ENCODE measurements around the gene KCNE5. TPM values are rescaled to one million over a fixed set of nuclear protein-coding genes. Genes with fewer than 3 reads are reported as not detected.
"Not testable (repeated sequence)": the region's sequence is repeated elsewhere in the genome, so short reads cannot be mapped to it uniquely, and the experiment has no call there.

KCNE5 gene
- total RNA-seq, 1 experiment from 2014 or later = 0.71 TPM

GRCh38 chrX:109654516-109655109, 29.6 kb upstream of the KCNE5 start:
- Mint-ChIP-seq H3K36me3 (ENCODE audit: insufficient read depth, unreplicated experiment) (peaks cover 6% of the 10 kb centered on the region), H3K27me3 (ENCODE audit: unreplicated experiment) (no peaks in the 10 kb centered on the region), H3K4me1 (ENCODE audit: low read depth, unreplicated experiment) (no peaks in the 10 kb centered on the region), H3K4me3 (ENCODE audit: low read depth, unreplicated experiment) (no peak overlapping the region), H3K9me3 (ENCODE audit: low read depth, unreplicated experiment) (peaks cover 3% of the 10 kb centered on the region), H3K27ac (ENCODE audit: unreplicated experiment) (no peak overlapping the region)
- no peak for TF ChIP-seq CTCF (IDR thresholded peaks at IDR 0.05; ENCODE audit: unreplicated experiment)
- DNase-seq = no peak
- no TSS peak for BruUV-seq (replicated peaks)
- intact Hi-C loops (cut with micrococcal nuclease; ENCODE audit: unreplicated experiment) = no loop called here
- CTCF ChIA-PET = no interaction called here

- intact Hi-C loops (cut with micrococcal nuclease; ENCODE audit: unreplicated experiment); H3K27me3 Mint-ChIP-seq (ENCODE audit: unreplicated experiment); H3K27ac Mint-ChIP-seq (ENCODE audit: unreplicated experiment); H3K4me3 Mint-ChIP-seq (ENCODE audit: low read depth, unreplicated experiment); BruUV-seq (replicated peaks); DNase-seq; H3K9me3 Mint-ChIP-seq (ENCODE audit: low read depth, unreplicated experiment); H3K36me3 Mint-ChIP-seq (ENCODE audit: insufficient read depth, unreplicated experiment); CTCF ChIA-PET; H3K4me1 Mint-ChIP-seq (ENCODE audit: low read depth, unreplicated experiment): not testable (repeated sequence)
These were observed 19.7 kb upstream of the KCNE5 start for GRCh38 chrX:109644671-109645070.

- CTCF ChIA-PET = interaction anchor here (0.8 kb wide), 1 partner anchor 55 kb away, joined by 3 read pairs; no protein-coding TSS in a partner anchor
These were observed 18.7 kb upstream of the KCNE5 start for GRCh38 chrX:109643687-109644086.

GRCh38 chrX:109638158-109638557, 13.2 kb upstream of the KCNE5 start:
- H3K9me3 Mint-ChIP-seq (ENCODE audit: low read depth, unreplicated experiment) = no peaks in the 10 kb centered on the region

More at GRCh38 chrX:109643687-109644086, 18.7 kb upstream of the KCNE5 start:
- no peaks in the 10 kb centered on the region for H3K27me3 Mint-ChIP-seq (ENCODE audit: unreplicated experiment)
- H3K4me3 Mint-ChIP-seq (ENCODE audit: low read depth, unreplicated experiment) = no peak overlapping the region
- TF ChIP-seq CTCF (IDR thresholded peaks at IDR 0.05; ENCODE audit: unreplicated experiment) = no peak
- H3K36me3 Mint-ChIP-seq (ENCODE audit: insufficient read depth, unreplicated experiment) = no peaks in the 10 kb centered on the region
- DNase-seq = no peak
- H3K9me3 Mint-ChIP-seq (ENCODE audit: low read depth, unreplicated experiment) = peaks cover 3% of the 10 kb centered on the region
- H3K27ac Mint-ChIP-seq (ENCODE audit: unreplicated experiment) = no peak overlapping the region
- H3K4me1 Mint-ChIP-seq (ENCODE audit: low read depth, unreplicated experiment) = no peaks in the 10 kb centered on the region
- intact Hi-C loops (cut with micrococcal nuclease; ENCODE audit: unreplicated experiment) = no loop called here
- BruUV-seq (replicated peaks) = no TSS peak

GRCh38 chrX:109637477-109637876, 12.5 kb upstream of the KCNE5 start:
- not testable (repeated sequence) for H3K36me3 Mint-ChIP-seq (ENCODE audit: insufficient read depth, unreplicated experiment); BruUV-seq (replicated peaks)

More at GRCh38 chrX:109638158-109638557, 13.2 kb upstream of the KCNE5 start:
- CTCF ChIA-PET = no interaction called here
- BruUV-seq (replicated peaks) = no TSS peak
- Mint-ChIP-seq H3K36me3 (ENCODE audit: insufficient read depth, unreplicated experiment) (no peaks in the 10 kb centered on the region), H3K27me3 (ENCODE audit: unreplicated experiment) (no peaks in the 10 kb centered on the region), H3K4me3 (ENCODE audit: low read depth, unreplicated experiment) (no peak overlapping the region), H3K4me1 (ENCODE audit: low read depth, unreplicated experiment) (no peaks in the 10 kb centered on the region), H3K27ac (ENCODE audit: unreplicated experiment) (no peak overlapping the region)
- no peak for TF ChIP-seq CTCF (IDR thresholded peaks at IDR 0.05; ENCODE audit: unreplicated experiment)
- intact Hi-C loops (cut with micrococcal nuclease; ENCODE audit: unreplicated experiment) = loop anchor here (5.0 kb wide), 1 partner anchor 249 kb away; no protein-coding TSS in a partner anchor
- no peak for DNase-seq

More at GRCh38 chrX:109637477-109637876, 12.5 kb upstream of the KCNE5 start:
- H3K4me1 Mint-ChIP-seq (ENCODE audit: low read depth, unreplicated experiment); H3K4me3 Mint-ChIP-seq (ENCODE audit: low read depth, unreplicated experiment); DNase-seq; H3K27ac Mint-ChIP-seq (ENCODE audit: unreplicated experiment); CTCF ChIA-PET; H3K9me3 Mint-ChIP-seq (ENCODE audit: low read depth, unreplicated experiment); H3K27me3 Mint-ChIP-seq (ENCODE audit: unreplicated experiment): not testable (repeated sequence)
- intact Hi-C loops (cut with micrococcal nuclease; ENCODE audit: unreplicated experiment) = loop anchor here (5.0 kb wide), 1 partner anchor 250 kb away; no protein-coding TSS in a partner anchor

Measured in Calu3 (cell line).